DND-41 (cell line): ENCODE results near the gene CLRN3.

Source experiments
- ATAC-seq: fragments of 200-7000 bp; cut with Tn5 transposase; 3 replicates; pipeline ENCODE4 v1.9.1; 2021; ENCODE audit warnings: low read depth; ENCODE audit not compliant: insufficient read depth
- DNase-seq: peaks from one replicate; pipeline ENCODE4 v3.0.0-alpha.2; 2020
- H2AFZ ChIP-seq: 2 replicates; pipeline ENCODE4 v1.6.0; 2012; ENCODE audit warnings: low read depth, low read length
- H3K27ac ChIP-seq: 2 replicates; pipeline ENCODE4 v1.5.1; 2012; ENCODE audit warnings: low read length, inconsistent platforms
- H3K27me3 ChIP-seq: fragments of 200-600 bp; sonication (generic); 2 replicates; pipeline ENCODE4 v1.6.0; 2012; ENCODE audit warnings: low read length, mild to moderate bottlenecking, inconsistent platforms; ENCODE audit not compliant: insufficient read depth, poor library complexity
- H3K36me3 ChIP-seq: 2 replicates; pipeline ENCODE4 v1.5.1; 2012; ENCODE audit warnings: low read length, inconsistent platforms; ENCODE audit not compliant: insufficient read depth
- H3K4me1 ChIP-seq: 2 replicates; pipeline ENCODE4 v1.5.1; 2012; ENCODE audit warnings: mild to moderate bottlenecking, low read length; ENCODE audit not compliant: insufficient read depth
- H3K4me2 ChIP-seq: 2 replicates; pipeline ENCODE4 v1.6.0; 2012; ENCODE audit warnings: mild to moderate bottlenecking, moderate library complexity, low read length, inconsistent platforms; ENCODE audit not compliant: insufficient read depth
- H3K4me3 ChIP-seq, 2 experiments: fragments of 200-600 bp in 1 of 2; shearing (Covaris generic) in 1 of 2; 2 replicates each; pipeline ENCODE4 v1.5.1; 2012 to 2016; ENCODE audit warnings: inconsistent platforms in 2 of 2, low read length in 2 of 2, mild to moderate bottlenecking in 2 of 2, low read depth in 1 of 2, moderate library complexity in 1 of 2
- H3K79me2 ChIP-seq: 2 replicates; pipeline ENCODE4 v1.6.0; 2012; ENCODE audit warnings: low read length, inconsistent platforms; ENCODE audit not compliant: insufficient read depth
- H3K9ac ChIP-seq: 2 replicates; pipeline ENCODE4 v1.6.0; 2012; ENCODE audit warnings: low read depth, mild to moderate bottlenecking, inconsistent platforms, low read length, moderate library complexity
- H3K9me3 ChIP-seq: 2 replicates; pipeline ENCODE4 v1.5.1; 2012; ENCODE audit warnings: low read length, moderate library complexity, mild to moderate bottlenecking, inconsistent platforms; ENCODE audit not compliant: insufficient read depth, severe bottlenecking
- H4K20me1 ChIP-seq: 2 replicates; pipeline ENCODE4 v1.6.0; 2012; ENCODE audit warnings: low read length; ENCODE audit not compliant: insufficient read depth
- CTCF ChIP-seq: IDR thresholded peaks from 2 replicates; pipeline ENCODE4 v1.5.1; 2012; ENCODE audit warnings: borderline replicate concordance, low read length, moderate library complexity, mild to moderate bottlenecking; ENCODE audit not compliant: poor library complexity, severe bottlenecking; ENCODE audit errors: extremely low read depth
- EZH2 ChIP-seq: IDR thresholded peaks from 3 replicates; pipeline ENCODE4 v1.6.1; 2012; ENCODE audit warnings: borderline replicate concordance, low read depth, mild to moderate bottlenecking, moderate library complexity, low read length, inconsistent platforms; ENCODE audit not compliant: severe bottlenecking

The CLRN3 gene

GRCh38 chr10:127889605-127890195 lies 3.0 kb downstream of the CLRN3 start:
- ATAC-seq: no peak
- H3K4me2 ChIP-seq: no peak overlapping the region
- H2AFZ ChIP-seq: no peak overlapping the region

GRCh38 chr10:127888521-127889312 lies 4.0 kb downstream of the CLRN3 start:
- H3K4me1 ChIP-seq: no peaks in the 10 kb centered on the region
- ATAC-seq: no peak
- no peak overlapping the region for H3K27ac ChIP-seq

More at GRCh38 chr10:127889605-127890195, 3.0 kb downstream of the CLRN3 start:
- DNase-seq: no peak
- Histone ChIP-seq H3K9ac (no peak overlapping the region), H3K36me3 (no peaks in the 10 kb centered on the region), H3K4me1 (no peaks in the 10 kb centered on the region), H3K4me3 (no peak overlapping the region), H4K20me1 (no peaks in the 10 kb centered on the region), H3K27ac (no peak overlapping the region), H3K27me3 (peaks cover 7% of the 10 kb centered on the region), H3K79me2 (no peaks in the 10 kb centered on the region), H3K9me3 (no peaks in the 10 kb centered on the region)
- TF ChIP-seq CTCF (no peak), EZH2 (no peak)

GRCh38 chr10:127887541-127888415 lies 5.0 kb downstream of the CLRN3 start:
- H3K9ac ChIP-seq: no peak overlapping the region
- H3K27me3 ChIP-seq: peaks cover 4% of the 10 kb centered on the region
- H3K4me2 ChIP-seq: no peak overlapping the region
- no peak overlapping the region for H3K4me3 ChIP-seq
- H3K36me3 ChIP-seq: no peaks in the 10 kb centered on the region
- H4K20me1 ChIP-seq: no peaks in the 10 kb centered on the region
- TF ChIP-seq CTCF (no peak), EZH2 (no peak)
- no peak for DNase-seq
- ATAC-seq: no peak
- no peaks in the 10 kb centered on the region for H3K79me2 ChIP-seq
- no peaks in the 10 kb centered on the region for H3K4me1 ChIP-seq
- no peak overlapping the region for H2AFZ ChIP-seq
- no peaks in the 10 kb centered on the region for H3K9me3 ChIP-seq
- no peak overlapping the region for H3K27ac ChIP-seq

More at GRCh38 chr10:127888521-127889312, 4.0 kb downstream of the CLRN3 start:
- Histone ChIP-seq H3K27me3 (peaks cover 7% of the 10 kb centered on the region), H3K79me2 (no peaks in the 10 kb centered on the region), H3K9ac (no peak overlapping the region), H3K36me3 (no peaks in the 10 kb centered on the region), H3K4me2 (no peak overlapping the region), H3K9me3 (no peaks in the 10 kb centered on the region), H2AFZ (no peak overlapping the region), H3K4me3 (no peak overlapping the region), H4K20me1 (no peaks in the 10 kb centered on the region)
- no peak for DNase-seq
- TF ChIP-seq CTCF (no peak), EZH2 (no peak)
